Measurements from ENCODE around the gene DNASE2.
"Not testable (repeated sequence)": the region's sequence is repeated elsewhere in the genome, so short reads cannot be mapped to it uniquely, and the experiment has no call there.

The DNASE2 gene

DNA sequence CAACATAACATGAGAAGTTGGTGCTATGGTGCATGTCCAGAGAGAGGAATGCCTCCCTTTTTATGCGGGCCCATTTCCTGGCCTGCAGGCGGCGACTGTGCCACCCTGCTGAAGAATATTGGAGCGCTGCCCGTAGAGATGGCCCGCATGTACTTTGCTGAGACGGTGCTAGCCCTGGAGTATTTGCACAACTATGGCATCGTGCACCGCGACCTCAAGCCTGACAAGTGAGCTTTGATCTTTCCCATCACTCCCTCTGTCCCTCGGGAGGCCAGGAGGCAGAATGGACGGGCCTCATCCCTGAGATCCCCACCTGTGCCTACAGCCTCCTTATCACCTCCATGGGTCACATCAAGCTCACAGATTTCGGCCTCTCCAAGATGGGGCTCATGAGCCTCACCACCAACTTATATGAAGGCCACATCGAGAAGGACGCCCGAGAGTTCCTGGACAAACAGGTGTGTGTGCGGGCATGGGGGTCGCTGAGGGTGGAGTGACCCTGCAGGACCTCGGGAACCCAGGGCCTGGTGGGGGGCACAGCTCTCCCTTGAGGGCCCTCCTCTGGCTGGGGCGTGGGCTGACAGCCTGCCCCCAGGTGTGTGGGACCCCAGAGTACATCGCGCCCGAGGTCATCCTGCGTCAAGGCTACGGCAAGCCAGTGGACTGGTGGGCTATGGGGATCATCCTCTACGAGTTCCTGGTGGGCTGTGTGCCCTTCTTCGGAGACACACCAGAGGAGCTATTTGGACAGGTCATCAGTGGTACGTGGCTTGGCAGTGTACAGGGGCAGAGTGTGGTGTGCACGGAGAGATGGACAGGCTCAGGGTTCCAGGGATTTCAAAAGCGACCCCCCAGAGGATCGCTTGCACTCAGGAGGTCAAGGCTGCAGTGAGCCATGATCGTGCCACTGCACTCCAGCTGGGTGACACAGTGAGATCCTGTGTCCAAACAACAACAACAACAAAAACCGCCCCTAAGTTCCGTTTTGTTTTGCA, 16.2 kb downstream of the DNASE2 start:
- DNase-seq (ENCODE audit: low spot score), result peak; percentile 55

DNA sequence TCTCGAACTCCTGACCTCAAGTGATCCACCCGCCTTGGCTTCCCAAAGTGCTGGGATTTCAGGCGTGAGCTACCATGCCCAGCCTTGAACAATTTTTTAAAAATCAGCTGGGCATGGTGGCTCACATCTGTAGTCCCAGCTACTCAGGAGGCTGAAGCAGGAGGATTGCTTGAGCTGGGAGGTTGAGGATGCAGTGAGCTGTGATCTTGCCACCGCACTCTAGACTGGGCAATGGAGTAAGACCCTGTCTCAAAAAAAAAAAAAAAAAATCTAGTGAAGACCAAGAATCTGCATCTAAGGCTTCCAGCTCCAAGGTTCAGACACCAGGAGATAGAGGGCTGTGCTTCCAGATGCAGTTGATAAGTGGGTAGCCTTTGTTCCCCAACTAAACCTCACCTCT, 17.1 kb downstream of the DNASE2 start:
- DNase-seq (ENCODE audit: low spot score), result no peak

- no peak for DNase-seq (ENCODE audit: low spot score)
Observed at GRCh38 chr19:12859546-12859945, 21.7 kb downstream of the DNASE2 start.

- DNase-seq (ENCODE audit: low spot score), result no peak
Observed at GRCh38 chr19:12858041-12858928, 23.0 kb downstream of the DNASE2 start.

GRCh38 chr19:12856653-12857052, 24.6 kb downstream of the DNASE2 start:
- no peak for DNase-seq (ENCODE audit: low spot score)

DNA sequence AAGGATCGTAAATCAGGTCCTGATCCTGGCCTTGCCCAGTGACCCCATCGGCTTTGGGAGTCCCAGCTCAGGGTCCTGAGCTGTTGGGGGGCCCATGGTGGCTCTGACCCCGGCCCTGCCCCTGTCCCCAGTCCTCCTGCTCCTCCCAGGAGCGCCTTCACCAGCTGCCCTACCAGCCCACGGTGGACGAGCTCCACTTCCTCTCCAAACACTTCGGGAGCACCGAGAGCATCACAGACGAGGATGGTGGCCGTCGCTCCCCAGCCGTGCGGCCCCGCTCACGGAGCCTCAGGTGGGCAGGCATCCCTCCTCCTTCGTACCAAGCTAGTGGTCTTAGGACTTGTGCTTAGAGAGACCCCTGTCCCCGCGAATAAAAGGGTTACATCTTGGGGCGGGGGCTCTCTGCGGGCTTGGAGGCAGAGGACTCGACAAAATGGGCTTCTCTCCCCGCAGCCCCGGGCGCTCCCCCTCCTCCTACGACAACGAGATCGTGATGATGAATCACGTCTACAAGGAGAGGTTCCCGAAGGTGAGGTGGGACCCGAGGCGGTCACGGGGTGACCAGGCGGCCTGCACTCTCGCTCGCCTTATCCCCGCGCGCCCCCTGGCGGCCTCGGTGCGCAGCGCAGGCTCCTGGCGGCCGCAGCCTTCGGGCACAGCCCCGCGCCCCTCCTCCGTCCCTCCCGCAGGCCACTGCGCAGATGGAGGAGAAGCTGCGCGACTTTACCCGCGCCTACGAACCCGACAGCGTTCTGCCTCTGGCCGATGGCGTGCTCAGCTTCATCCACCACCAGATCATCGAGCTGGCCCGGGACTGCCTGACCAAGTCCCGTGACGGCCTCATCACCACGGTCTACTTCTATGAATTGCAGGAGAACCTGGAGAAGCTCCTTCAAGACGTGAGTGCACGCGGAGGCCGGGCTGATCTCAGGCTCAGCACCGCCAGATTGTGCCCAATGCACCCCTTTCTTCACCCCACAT, 33.8 kb downstream of the DNASE2 start:
- DNase-seq (ENCODE audit: low spot score), result peak; percentile 84

DNA sequence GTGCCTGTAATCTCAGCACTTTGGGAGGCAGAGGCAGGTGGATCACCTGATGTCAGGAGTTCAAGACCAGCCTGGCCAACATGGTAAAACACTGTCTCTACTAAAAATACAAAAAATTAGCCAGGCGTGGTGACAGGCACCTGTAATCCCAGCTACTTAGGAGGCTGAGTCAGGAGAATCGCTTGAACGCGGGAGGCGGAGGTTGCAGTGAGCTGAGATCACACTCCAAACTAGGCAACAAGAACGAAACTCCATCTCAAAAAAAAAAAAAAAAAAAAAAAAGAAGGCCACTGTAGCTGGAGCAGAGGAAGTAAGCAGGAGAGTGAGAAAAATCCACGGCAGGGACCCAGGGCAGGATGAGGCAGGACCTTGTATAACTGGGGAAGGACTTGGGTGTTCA, 34.6 kb downstream of the DNASE2 start:
- DNase-seq (ENCODE audit: low spot score), result not testable (repeated sequence)

DNA sequence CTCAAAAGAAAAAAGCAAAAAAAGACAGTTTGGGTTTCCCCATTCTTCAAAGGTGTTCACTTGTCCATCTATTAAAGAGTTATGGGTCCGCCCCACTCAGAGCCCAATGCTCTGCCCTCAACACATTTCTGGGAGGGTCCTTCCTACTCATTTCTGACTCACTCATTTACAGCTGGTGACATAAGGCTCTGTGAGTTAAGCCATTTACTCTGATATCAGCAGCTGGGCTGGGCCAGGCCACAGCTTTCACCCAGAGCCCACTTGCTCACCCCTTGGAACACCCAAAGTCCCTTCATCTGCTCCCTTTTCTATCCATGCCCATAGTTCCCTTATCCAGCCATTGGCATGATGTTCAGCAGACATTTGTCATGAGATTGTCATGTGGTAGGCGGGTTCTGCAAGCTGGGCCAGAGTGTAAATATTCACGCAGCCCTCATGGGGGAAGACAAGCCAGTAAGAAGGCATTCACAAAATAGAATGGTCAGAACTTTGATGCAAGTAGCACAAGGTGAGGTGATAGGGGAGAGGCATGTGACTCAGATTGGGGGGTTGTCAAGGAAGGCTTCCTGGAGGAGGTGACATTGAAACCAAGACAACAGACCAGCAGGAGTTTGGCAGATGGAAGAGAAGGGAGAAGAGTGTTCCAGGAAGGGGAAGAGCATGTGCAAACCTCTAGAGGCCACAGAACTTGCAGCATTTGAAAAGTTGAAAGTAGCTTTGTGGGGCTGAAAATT, 37.1 kb downstream of the DNASE2 start:
- DNase-seq (ENCODE audit: low spot score), result no peak

DNA sequence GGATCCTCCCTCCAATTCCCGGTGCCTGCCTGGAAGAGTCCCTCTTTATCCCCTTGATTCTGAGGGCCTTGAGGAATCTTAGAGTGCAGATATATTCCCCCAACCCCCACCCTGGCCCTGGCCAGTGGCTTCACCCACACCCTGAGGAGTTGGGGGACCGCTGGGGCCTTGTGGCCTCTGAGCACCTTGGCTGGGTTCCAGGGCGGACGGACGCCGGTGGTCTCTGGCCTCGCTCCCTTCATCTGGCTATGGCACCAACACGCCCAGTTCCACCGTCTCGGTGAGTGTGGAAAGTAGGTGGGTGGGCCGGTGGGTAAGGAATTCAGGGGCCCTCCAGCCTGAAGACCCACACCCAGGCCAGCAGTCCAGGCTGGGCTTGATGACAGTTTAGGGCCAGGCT, 37.9 kb downstream of the DNASE2 start:
- no peak for DNase-seq (ENCODE audit: low spot score)

- no peak for DNase-seq (ENCODE audit: low spot score)
Observed at GRCh38 chr19:12842511-12842910, 38.7 kb downstream of the DNASE2 start.

GRCh38 chr19:12841094-12841493, 40.2 kb downstream of the DNASE2 start:
- DNase-seq (ENCODE audit: low spot score), result peak; percentile 57

DNA sequence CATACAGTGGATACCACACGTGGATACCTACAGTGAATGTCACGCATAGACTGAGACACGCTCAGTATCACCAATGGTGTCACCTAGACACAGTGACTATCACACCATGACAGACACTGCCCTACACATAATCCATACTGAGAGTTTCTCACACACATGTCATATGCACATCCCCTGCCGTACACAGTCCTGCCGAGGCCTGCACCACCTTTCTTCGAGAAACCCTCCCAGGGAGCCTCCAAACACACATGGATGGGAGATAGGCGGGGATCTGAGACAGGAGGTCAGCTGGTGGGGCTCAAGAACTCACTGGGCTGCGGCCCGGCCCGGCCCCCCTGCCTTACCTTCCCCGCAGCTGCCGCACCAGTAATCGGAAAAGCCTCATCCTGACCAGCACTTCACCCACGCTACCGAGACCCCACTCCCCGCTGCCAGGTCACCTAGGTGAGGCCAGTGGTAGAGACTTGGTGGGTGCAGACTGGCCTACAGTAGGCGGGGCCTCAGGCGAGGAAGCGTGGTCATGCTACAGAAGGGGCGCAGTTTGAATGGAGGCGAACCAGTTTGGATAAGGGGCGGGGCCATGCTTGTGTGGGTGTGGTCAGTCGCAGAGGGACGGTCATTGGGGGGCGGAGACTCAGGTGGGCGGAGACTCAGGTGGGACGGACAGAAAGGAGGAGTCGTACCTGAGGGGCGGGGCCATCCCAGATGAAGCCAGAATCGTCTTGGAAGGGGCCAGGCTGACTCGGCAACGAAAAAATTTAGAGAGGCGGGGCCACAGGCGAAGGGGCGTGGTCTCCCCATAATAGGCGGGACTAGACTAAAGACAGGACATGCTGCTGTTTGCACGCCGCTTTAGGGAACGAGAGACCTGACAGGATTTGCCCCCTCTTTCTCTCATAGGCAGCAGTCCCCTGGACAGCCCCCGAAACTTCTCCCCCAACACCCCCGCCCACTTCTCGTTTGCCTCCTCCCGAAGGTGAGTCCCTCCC, 40.9 kb downstream of the DNASE2 start:
- DNase-seq (ENCODE audit: low spot score), result peak; percentile 91

GRCh38 chr19:12838886-12839756, 42.1 kb downstream of the DNASE2 start:
- no peak for DNase-seq (ENCODE audit: low spot score)

DNA sequence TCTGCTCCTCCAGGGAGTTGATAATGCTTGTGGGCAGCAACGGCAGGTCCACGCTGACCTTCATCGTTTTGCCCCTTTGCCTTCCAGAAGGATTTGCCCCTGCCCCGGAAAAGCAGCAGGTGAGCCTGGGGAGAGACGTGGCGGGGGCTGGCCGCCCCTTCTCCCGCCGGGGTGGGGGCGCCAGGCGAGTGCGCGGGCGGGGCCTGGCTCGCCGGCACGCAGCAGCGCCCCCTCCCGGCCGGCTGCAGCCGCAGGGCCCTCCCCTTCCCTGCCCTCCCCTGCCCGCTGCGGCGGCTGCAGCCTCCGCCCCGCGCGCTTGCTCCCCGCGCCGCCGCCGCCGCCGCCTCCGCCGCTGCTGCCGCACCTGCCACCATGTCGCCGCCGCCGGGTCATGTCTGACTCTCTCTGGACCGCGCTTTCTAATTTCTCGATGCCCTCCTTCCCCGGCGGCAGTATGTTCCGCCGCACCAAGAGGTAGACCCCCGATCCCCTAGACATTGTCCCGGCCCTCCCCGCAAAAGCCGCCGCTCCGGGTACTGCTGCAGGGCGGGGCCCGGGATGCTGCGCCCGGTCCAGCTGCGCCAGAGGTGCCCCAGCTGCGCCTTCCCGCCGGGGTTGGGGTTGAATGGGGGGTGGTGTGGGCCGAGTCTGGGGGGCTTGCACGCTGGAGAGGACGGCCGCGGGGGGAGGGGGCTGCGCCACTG, 42.9 kb downstream of the DNASE2 start, which contains the start of gene MAST1:
TSS of gene MAST1 (plus strand) at position 334 of the 704 bp plus-strand sequence. CDS start at position 392, 58 bp downstream.
- peak; percentile 65 for DNase-seq (ENCODE audit: low spot score)

- DNase-seq (ENCODE audit: low spot score), result no peak
Observed at GRCh38 chr19:12837225-12837624, 44.0 kb downstream of the DNASE2 start.

GRCh38 chr19:12836529-12836863, 44.8 kb downstream of the DNASE2 start:
- DNase-seq (ENCODE audit: low spot score), result no peak

DNA sequence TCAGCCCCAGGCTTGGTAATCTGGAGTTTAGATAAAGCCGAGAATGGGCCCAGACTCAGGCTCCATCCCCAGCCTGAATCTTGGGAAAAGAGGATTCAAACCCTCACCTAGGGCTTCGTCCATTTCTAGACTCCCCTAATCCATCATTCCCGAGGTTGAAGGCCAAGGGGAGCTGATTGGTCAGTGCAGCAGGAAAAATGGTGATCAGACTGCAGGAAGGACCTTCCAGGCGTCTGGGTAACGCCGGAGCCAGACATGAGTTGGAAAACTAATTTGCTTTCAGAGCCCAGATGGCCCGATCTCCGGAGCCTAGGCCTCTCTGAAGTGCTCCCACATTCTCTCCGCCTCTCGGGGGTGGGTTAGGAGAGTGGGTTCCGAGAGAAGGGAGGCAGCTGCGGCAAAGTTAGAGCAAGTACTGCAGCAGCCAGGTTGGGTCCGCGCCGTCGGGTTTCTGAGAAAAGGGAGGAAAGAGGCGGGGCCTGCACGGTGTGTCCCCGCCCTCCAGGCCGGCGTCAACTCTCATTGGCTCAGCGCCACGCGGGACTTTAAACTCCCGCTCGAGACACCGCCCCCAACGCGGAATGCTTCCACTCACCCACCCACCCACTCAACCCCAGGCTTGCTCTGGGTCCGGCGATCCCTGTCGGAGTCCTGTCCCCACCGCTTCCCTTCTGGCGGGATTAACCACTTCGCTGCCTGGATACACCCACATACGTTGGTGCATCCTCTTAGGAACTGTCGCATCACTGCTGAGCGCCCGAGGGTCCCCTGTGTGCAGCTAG, 46.1 kb downstream of the DNASE2 start:
- DNase-seq (ENCODE audit: low spot score), result peak; percentile 45
